MM.1S (cell line): Measurements from ENCODE around the gene SLC37A3.

Experiments
- DNase-seq: peaks from one replicate; pipeline ENCODE4 v3.0.0-alpha.2; 2015
- H2AFZ ChIP-seq: fragments of 300-600 bp; sonication (generic); 2 replicates; pipeline ENCODE4 v1.6.0; 2016; ENCODE audit warnings: antibody characterized with exemption, low read length
- H3F3A ChIP-seq: fragments of 300-600 bp; sonication (generic); 2 replicates; pipeline ENCODE4 v1.6.1; 2016; ENCODE audit warnings: mild to moderate bottlenecking, antibody characterized with exemption, low read length, moderate library complexity, mixed read lengths; ENCODE audit not compliant: insufficient read depth
- H3K27ac ChIP-seq: fragments of 300-600 bp; sonication (generic); 2 replicates; pipeline ENCODE4 v1.5.1; 2016; ENCODE audit warnings: mild to moderate bottlenecking, low read length
- H3K27me3 ChIP-seq: fragments of 300-600 bp; sonication (generic); replicated peaks from 2 replicates; pipeline ENCODE4 v1.6.0; 2016; ENCODE audit warnings: low read length; ENCODE audit not compliant: insufficient read depth
- H3K36me3 ChIP-seq: fragments of 300-600 bp; sonication (generic); replicated peaks from 2 replicates; pipeline ENCODE4 v1.6.1; 2016; ENCODE audit warnings: mild to moderate bottlenecking, low read length, mixed read lengths; ENCODE audit not compliant: insufficient read depth
- H3K4me1 ChIP-seq: fragments of 300-600 bp; sonication (generic); 2 replicates; pipeline ENCODE4 v1.6.1; 2016; ENCODE audit warnings: low read length, mixed read lengths
- H3K4me2 ChIP-seq: fragments of 300-600 bp; sonication (generic); 2 replicates; pipeline ENCODE4 v1.6.0; 2016; ENCODE audit warnings: low read depth, low read length
- H3K4me3 ChIP-seq: fragments of 300-600 bp; sonication (generic); 2 replicates; pipeline ENCODE4 v1.5.1; 2016; ENCODE audit warnings: low read length, mixed read lengths
- H3K79me2 ChIP-seq: fragments of 300-600 bp; sonication (generic); 2 replicates; pipeline ENCODE4 v1.6.1; 2016; ENCODE audit warnings: mixed run types, low read length, mixed read lengths
- H3K9ac ChIP-seq: fragments of 300-600 bp; sonication (generic); 2 replicates; pipeline ENCODE4 v1.6.1; 2016; ENCODE audit warnings: low read length, mixed read lengths
- H3K9me2 ChIP-seq: fragments of 300-600 bp; sonication (generic); replicated peaks from 2 replicates; pipeline ENCODE4 v1.6.1; 2016; ENCODE audit warnings: mild to moderate bottlenecking, low read length, mixed read lengths; ENCODE audit not compliant: insufficient read depth
- H3K9me3 ChIP-seq: fragments of 300-600 bp; sonication (generic); replicated peaks from 2 replicates; pipeline ENCODE4 v1.6.1; 2016; ENCODE audit warnings: mild to moderate bottlenecking, low read length, mixed read lengths; ENCODE audit not compliant: insufficient read depth
- H4K20me1 ChIP-seq: fragments of 300-600 bp; sonication (generic); 2 replicates; pipeline ENCODE4 v1.6.1; 2016; ENCODE audit warnings: mild to moderate bottlenecking, low read length, moderate library complexity, mixed read lengths; ENCODE audit not compliant: insufficient read depth
- EZH2 ChIP-seq: fragments of 300-600 bp; sonication (generic); optimal IDR thresholded peaks from 2 replicates; pipeline ENCODE3; 2017; ENCODE audit warnings: low read depth, mild to moderate bottlenecking, antibody characterized with exemption, low read length, mixed read lengths
- EZH2phosphoT487 ChIP-seq: fragments of 300-600 bp; sonication (generic); IDR thresholded peaks from 2 replicates; pipeline ENCODE4 v1.6.1; 2018; ENCODE audit warnings: antibody characterized with exemption, low read length
- TF ChIP-seq, protein P1 (sequence below): fragments of 300-600 bp; sonication (generic); IDR thresholded peaks from 2 replicates; pipeline ENCODE4 v1.5.1; 2016; ENCODE audit warnings: antibody characterized with exemption, low read length, mixed read lengths

SLC37A3 gene

DNA sequence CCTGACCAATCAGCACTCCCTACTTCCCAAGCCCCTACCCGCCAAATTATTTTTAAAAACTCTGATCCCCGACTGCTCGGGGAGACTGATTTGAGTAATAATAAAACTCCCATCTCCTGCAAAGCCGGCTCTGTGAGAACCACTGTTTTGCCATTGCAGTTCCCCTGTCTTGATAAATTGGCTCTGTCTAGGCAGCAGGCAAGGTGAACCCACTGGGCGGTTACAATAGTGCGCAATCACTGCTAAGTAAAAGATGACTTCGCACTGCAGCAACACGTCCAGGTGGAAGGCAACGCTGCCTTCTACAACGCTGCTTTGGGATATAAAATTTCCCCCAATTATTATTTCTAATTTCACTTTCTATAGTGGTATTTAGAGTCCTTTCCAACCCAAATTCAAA, 8.9 kb downstream of the SLC37A3 start:
- no peak for DNase-seq
- no peak overlapping the region for H3K9ac ChIP-seq
- no peaks in the 10 kb centered on the region for H3K9me2 ChIP-seq
- peaks cover 36% of the 10 kb centered on the region for H3K27me3 ChIP-seq
- no peak overlapping the region for H3K4me2 ChIP-seq
- TF ChIP-seq EZH2phosphoT487 = no peak
- no peak for TF ChIP-seq EZH2
- TF ChIP-seq, protein P1, sequence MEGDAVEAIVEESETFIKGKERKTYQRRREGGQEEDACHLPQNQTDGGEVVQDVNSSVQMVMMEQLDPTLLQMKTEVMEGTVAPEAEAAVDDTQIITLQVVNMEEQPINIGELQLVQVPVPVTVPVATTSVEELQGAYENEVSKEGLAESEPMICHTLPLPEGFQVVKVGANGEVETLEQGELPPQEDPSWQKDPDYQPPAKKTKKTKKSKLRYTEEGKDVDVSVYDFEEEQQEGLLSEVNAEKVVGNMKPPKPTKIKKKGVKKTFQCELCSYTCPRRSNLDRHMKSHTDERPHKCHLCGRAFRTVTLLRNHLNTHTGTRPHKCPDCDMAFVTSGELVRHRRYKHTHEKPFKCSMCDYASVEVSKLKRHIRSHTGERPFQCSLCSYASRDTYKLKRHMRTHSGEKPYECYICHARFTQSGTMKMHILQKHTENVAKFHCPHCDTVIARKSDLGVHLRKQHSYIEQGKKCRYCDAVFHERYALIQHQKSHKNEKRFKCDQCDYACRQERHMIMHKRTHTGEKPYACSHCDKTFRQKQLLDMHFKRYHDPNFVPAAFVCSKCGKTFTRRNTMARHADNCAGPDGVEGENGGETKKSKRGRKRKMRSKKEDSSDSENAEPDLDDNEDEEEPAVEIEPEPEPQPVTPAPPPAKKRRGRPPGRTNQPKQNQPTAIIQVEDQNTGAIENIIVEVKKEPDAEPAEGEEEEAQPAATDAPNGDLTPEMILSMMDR = no peak
- peaks cover 28% of the 10 kb centered on the region for H4K20me1 ChIP-seq
- H3K4me1 ChIP-seq = peaks cover 8% of the 10 kb centered on the region
- H3K79me2 ChIP-seq = no peaks in the 10 kb centered on the region
- H3K36me3 ChIP-seq = no peaks in the 10 kb centered on the region
- H3K9me3 ChIP-seq = no peaks in the 10 kb centered on the region
- no peak overlapping the region for H3K4me3 ChIP-seq
- no peak overlapping the region for H2AFZ ChIP-seq
- no peaks in the 10 kb centered on the region for H3F3A ChIP-seq
- H3K27ac ChIP-seq = no peak overlapping the region

DNA sequence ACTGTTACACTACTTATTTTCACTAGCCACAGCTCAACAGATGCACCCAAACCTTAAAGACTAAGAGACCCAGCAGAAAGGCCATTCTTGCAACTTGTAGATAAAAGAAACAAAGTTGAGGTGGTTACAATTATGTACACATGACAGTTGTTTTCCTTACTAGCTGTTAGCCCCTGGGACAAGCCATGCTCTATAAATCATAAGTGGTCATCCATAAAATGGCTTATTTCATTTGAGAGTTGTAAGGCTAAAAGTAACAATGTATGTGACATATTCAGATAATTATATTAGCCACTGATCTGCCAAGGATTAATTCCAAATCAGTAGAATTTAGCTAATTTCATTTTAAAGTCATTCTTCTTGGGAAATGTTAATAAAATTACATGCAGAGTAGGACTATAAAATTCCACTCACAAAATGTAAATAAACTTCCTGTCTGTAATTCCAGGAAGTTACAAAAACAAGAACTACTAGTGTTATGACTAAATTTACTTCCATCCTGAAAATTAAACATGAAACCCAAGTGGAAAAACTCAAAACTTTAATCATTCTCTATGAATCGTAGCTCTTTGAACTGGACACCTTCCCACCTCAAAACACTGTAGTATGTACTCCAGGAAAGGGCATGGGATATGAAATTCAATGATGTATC, 13.3 kb downstream of the SLC37A3 start:
- TF ChIP-seq EZH2phosphoT487 = no peak
- Histone ChIP-seq H3K36me3 (no peaks in the 10 kb centered on the region; the same call in 1 of the 2 replicates), H3K9me2 (no peaks in the 10 kb centered on the region), H3F3A (no peaks in the 10 kb centered on the region), H3K79me2 (no peaks in the 10 kb centered on the region), H3K27me3 (peaks cover 8% of the 10 kb centered on the region; the same call in 1 of the 2 replicates), H3K4me3 (no peak overlapping the region), H3K27ac (no peak overlapping the region), H2AFZ (no peak overlapping the region), H3K9me3 (no peaks in the 10 kb centered on the region), H3K9ac (no peak overlapping the region), H3K4me1 (no peaks in the 10 kb centered on the region), H4K20me1 (peaks cover 5% of the 10 kb centered on the region; the same call in 1 of the 2 replicates), H3K4me2 (no peak overlapping the region)
- DNase-seq = no peak

DNA sequence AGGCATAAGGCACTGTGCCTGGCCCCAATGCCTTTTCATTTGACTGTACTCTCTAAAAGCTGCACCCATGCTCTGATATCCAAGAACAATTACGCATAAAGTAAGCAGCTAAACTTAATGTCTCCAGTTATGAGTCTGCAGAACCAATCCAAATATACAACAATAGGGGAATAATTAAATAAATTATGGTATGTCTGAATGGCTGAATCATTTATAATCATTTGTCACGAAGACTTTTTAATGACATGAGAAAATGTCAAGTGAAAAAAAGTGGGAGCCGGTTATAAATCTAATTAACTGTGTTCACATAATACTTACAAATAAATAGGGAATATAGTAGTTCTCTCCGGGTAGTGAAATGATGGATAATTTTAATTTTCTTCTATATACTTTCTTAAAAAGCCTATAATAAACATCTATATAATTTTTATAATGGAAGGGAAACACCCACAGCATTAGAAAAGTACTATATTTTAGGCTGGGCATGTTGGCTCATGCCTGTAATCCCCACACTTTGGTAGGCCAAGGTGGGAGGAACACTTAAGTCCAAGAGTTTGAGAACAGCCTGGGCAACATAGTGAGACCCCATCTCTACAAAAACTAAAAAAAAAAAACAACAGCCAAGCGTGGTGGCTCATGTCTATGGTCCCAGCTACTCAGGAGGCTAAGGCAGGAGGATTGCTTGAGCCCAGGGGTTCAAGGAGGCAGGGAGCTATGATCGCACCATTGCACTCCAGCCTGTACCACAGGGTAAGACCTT, 14.2 kb downstream of the SLC37A3 start:
- TF ChIP-seq EZH2 = no peak
- TF ChIP-seq, protein P1 = no peak
- no peak for TF ChIP-seq EZH2phosphoT487
- Histone ChIP-seq H3K9me3 (no peaks in the 10 kb centered on the region), H4K20me1 (no peaks in the 10 kb centered on the region), H3K4me3 (no peak overlapping the region), H2AFZ (no peak overlapping the region), H3K9me2 (no peaks in the 10 kb centered on the region), H3K27me3 (no peaks in the 10 kb centered on the region), H3F3A (no peaks in the 10 kb centered on the region), H3K9ac (no peak overlapping the region), H3K36me3 (no peaks in the 10 kb centered on the region; the same call in 1 of the 2 replicates), H3K4me1 (no peaks in the 10 kb centered on the region), H3K4me2 (no peak overlapping the region), H3K79me2 (no peaks in the 10 kb centered on the region), H3K27ac (no peak overlapping the region)
- no peak for DNase-seq
